ENCODE results near the gene C10orf71.

C10orf71 gene

DNA sequence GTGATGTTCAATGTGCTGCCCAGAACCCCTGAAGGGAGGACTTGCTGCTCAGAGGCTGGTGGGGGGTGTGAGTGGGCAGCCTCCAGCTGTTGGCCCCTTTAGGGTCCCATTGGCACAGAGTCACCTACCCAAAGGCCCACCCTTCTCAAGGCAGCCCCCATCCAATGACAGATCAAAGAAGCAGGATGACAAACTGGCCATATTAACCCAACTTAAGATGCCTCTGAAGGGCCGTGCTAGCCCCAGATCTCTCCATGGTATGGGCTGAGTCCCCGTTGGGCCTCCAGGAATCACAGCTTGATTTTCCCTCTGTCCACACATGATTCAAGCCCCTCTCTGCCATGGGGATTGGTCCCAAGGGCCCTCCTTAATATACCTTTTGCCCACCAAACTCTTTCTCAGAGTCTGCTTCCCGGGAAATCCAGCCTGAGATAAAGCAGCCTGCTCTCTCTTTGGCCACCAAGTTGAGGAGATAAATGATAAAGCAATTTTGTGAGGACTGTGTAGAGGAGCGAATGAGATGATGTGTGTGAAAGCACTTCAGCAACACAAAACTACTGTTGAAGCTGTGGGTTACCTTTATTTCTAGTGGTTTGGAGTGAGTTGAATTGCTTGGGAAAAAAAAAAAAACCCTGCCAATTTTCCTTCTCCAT lies 38.2 kb upstream of the C10orf71 start:
- H3K9ac ChIP-seq (ENCODE audit: low read depth, low read length) = no peak overlapping the region
- H3K4me1 ChIP-seq (ENCODE audit: control insufficient read depth, insufficient read depth, low read length) = no peaks in the 10 kb centered on the region
- H3K9me3 ChIP-seq (ENCODE audit: control insufficient read depth, insufficient read depth, low read length) = no peaks in the 10 kb centered on the region
- H3K36me3 ChIP-seq (ENCODE audit: control insufficient read depth, insufficient read depth, low read length) = no peaks in the 10 kb centered on the region
- H3K27me3 ChIP-seq (ENCODE audit: control insufficient read depth, insufficient read depth, low read length) = peaks cover 2% of the 10 kb centered on the region
- no peak overlapping the region for H3K4me3 ChIP-seq (ENCODE audit: low read depth, low read length)

DNA sequence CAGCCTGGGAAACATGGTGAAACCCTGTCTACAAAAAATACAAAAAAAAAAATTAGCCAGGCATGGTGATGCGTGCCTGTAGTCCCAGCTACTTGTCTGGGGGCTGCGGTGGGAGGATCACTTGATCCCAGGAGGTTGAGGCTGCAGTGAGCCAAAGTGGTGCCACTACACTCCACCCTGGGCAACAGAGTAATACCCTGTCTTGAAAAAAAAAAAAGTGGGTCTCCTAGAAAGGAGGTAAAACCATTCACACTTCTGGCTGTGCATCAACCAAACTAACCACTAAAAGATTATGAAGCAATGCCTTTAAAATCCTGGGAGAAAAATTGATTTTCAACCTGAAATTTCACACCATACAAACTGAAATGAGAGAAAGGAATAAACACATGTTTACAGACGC lies 35.4 kb upstream of the C10orf71 start:
- H3K27me3 ChIP-seq (ENCODE audit: control insufficient read depth, insufficient read depth, low read length) = no peaks in the 10 kb centered on the region

DNA sequence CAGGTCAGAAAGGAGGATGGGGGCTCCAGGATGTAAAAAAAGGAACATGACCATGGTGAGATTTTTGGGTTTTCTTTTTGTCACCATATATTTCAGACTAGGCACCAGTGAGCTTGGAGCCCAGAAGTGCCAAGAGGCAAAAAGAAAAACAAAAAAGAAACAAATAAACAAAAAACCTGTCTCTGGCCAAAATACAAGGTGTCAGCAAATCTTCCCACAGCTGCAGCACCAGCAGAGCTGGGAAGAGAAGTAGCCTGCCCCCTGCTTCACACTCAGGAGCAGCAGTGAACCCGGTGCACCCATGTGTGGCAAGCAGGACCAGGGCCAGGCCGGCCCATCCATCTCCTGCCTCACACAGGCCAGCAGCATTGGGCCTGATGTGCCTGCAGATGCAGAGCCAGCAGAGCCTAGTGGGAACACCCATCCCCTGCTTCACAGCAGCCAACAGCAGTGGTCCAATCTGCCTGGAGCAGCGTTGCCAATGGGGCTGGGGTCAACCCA lies 34.7 kb upstream of the C10orf71 start:
- Histone ChIP-seq H3K27me3 (ENCODE audit: control insufficient read depth, insufficient read depth, low read length) (no peaks in the 10 kb centered on the region), H3K9me3 (ENCODE audit: control insufficient read depth, insufficient read depth, low read length) (no peaks in the 10 kb centered on the region), H3K4me1 (ENCODE audit: control insufficient read depth, insufficient read depth, low read length) (no peaks in the 10 kb centered on the region), H3K9ac (ENCODE audit: low read depth, low read length) (no peak overlapping the region), H3K36me3 (ENCODE audit: control insufficient read depth, insufficient read depth, low read length) (no peaks in the 10 kb centered on the region), H3K4me3 (ENCODE audit: low read depth, low read length) (no peak overlapping the region)

More for the DNA sequence above, 35.4 kb upstream of the C10orf71 start:
- Histone ChIP-seq H3K4me1 (ENCODE audit: control insufficient read depth, insufficient read depth, low read length) (no peaks in the 10 kb centered on the region), H3K36me3 (ENCODE audit: control insufficient read depth, insufficient read depth, low read length) (no peaks in the 10 kb centered on the region), H3K9ac (ENCODE audit: low read depth, low read length) (no peak overlapping the region), H3K4me3 (ENCODE audit: low read depth, low read length) (no peak overlapping the region), H3K9me3 (ENCODE audit: control insufficient read depth, insufficient read depth, low read length) (no peaks in the 10 kb centered on the region)

DNA sequence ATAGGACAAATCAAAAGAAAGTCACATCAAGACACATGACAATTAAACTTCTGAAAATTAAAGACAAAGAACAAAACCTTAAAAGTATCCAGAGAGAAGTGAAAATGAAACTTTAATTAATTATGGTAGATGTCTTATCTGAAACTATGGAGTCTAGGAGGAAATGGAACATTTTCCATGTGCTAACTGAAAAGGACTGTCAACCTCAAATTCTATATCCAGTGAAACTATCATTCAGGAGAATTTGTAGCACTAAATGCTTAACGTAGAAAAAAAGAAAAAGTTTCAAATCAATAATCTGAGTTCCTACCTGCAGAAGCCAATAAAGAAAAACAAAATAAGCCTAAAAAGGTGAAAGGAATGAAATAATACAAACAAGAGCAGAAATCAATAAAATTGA lies 33.1 kb upstream of the C10orf71 start:
- Histone ChIP-seq H3K9me3 (ENCODE audit: control insufficient read depth, insufficient read depth, low read length) (no peaks in the 10 kb centered on the region), H3K27me3 (ENCODE audit: control insufficient read depth, insufficient read depth, low read length) (no peaks in the 10 kb centered on the region), H3K36me3 (ENCODE audit: control insufficient read depth, insufficient read depth, low read length) (no peaks in the 10 kb centered on the region), H3K9ac (ENCODE audit: low read depth, low read length) (no peak overlapping the region), H3K4me1 (ENCODE audit: control insufficient read depth, insufficient read depth, low read length) (no peaks in the 10 kb centered on the region), H3K4me3 (ENCODE audit: low read depth, low read length) (no peak overlapping the region)

DNA sequence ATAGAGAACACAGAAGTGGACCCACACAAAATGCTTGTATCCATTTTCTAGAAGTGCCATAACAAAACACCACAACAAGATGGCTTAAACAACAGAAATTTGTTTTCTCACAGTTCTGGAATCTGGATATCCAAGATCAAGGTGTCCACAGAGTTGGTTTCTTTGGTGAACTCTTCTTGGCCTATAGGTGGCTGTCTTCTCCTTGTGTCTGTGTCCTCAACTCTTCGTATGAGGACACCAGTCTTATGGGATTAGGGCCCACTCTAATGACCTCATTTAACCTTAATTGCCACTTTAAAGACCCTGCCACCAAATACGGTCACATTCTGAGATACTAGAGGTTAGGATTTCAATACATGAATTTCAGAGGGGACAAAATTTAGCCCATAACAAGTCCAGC lies 30.8 kb upstream of the C10orf71 start:
- H3K27me3 ChIP-seq (ENCODE audit: control insufficient read depth, insufficient read depth, low read length) = no peaks in the 10 kb centered on the region
- no peak overlapping the region for H3K9ac ChIP-seq (ENCODE audit: low read depth, low read length)
- H3K36me3 ChIP-seq (ENCODE audit: control insufficient read depth, insufficient read depth, low read length) = no peaks in the 10 kb centered on the region
- H3K4me3 ChIP-seq (ENCODE audit: low read depth, low read length) = no peak overlapping the region
- no peaks in the 10 kb centered on the region for H3K9me3 ChIP-seq (ENCODE audit: control insufficient read depth, insufficient read depth, low read length)
- no peaks in the 10 kb centered on the region for H3K4me1 ChIP-seq (ENCODE audit: control insufficient read depth, insufficient read depth, low read length)

DNA sequence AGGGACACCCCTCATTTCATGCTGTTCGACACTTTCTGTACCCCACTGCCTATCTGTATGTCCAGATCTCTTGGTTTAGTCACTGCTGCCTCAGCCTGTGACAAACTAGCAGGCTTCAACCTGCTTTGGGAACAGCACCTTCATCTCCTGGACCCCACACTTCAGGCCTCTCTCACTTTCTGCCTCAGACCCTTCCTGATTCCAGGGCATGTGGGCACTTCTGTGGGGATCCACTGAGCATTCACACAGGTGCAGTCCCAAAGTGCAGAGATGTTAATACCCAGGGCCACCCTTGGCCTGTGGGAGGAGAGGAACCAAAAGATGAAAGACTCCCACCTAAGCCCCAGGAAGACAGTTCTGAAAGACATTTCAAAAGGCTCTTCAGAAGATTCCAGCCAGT lies 29.4 kb upstream of the C10orf71 start:
- H3K4me1 ChIP-seq (ENCODE audit: control insufficient read depth, insufficient read depth, low read length) = no peaks in the 10 kb centered on the region
- H3K27me3 ChIP-seq (ENCODE audit: control insufficient read depth, insufficient read depth, low read length) = no peaks in the 10 kb centered on the region
- no peak overlapping the region for H3K9ac ChIP-seq (ENCODE audit: low read depth, low read length)
- H3K9me3 ChIP-seq (ENCODE audit: control insufficient read depth, insufficient read depth, low read length) = no peaks in the 10 kb centered on the region
- no peaks in the 10 kb centered on the region for H3K36me3 ChIP-seq (ENCODE audit: control insufficient read depth, insufficient read depth, low read length)
- no peak overlapping the region for H3K4me3 ChIP-seq (ENCODE audit: low read depth, low read length)

DNA sequence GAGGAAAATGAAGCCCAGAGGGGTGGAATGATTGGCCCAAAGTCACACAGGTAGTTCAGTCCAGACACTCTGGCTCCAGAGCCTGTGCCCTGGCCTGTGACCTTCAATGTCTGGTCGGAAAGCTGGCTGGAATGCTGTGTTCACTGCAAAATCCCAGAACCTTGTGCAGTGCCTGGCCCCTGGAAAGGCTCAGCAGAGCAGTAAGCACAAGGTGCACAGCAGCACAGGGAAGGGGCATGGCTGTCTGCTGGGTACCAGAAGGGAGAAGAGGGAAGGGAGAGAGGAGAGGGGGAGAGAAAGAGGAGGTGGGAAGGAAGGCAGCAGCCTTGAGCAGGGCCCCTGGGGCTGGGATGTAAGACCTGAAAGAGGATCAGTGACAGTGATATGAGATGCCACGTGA lies 28.4 kb upstream of the C10orf71 start:
- H3K4me3 ChIP-seq (ENCODE audit: low read depth, low read length) = no peak overlapping the region
- H3K9ac ChIP-seq (ENCODE audit: low read depth, low read length) = no peak overlapping the region
- no peaks in the 10 kb centered on the region for H3K4me1 ChIP-seq (ENCODE audit: control insufficient read depth, insufficient read depth, low read length)
- H3K36me3 ChIP-seq (ENCODE audit: control insufficient read depth, insufficient read depth, low read length) = no peaks in the 10 kb centered on the region
- H3K9me3 ChIP-seq (ENCODE audit: control insufficient read depth, insufficient read depth, low read length) = no peaks in the 10 kb centered on the region
- H3K27me3 ChIP-seq (ENCODE audit: control insufficient read depth, insufficient read depth, low read length) = no peaks in the 10 kb centered on the region

DNA sequence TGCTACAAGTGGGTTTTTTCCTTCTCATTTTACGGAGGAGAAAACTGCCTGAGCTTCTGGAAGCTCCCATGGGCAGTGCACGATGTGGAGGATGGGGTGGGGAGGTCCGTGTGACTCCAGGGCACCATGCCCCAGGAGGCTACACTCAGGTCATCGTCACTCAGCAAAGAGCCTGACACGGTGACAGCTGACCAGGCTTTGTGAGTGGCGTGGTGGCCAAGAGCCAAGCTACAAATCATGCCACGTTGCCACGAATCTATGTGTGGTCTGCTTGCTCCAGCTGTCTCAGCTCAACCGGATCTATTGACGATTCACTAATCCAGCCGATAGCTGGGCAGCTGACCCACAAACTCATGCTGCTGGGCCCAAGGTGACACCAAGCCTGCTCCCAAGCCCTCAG lies 27.6 kb upstream of the C10orf71 start:
- Histone ChIP-seq H3K36me3 (ENCODE audit: control insufficient read depth, insufficient read depth, low read length) (no peaks in the 10 kb centered on the region), H3K4me1 (ENCODE audit: control insufficient read depth, insufficient read depth, low read length) (no peaks in the 10 kb centered on the region), H3K4me3 (ENCODE audit: low read depth, low read length) (no peak overlapping the region), H3K9me3 (ENCODE audit: control insufficient read depth, insufficient read depth, low read length) (no peaks in the 10 kb centered on the region), H3K9ac (ENCODE audit: low read depth, low read length) (no peak overlapping the region), H3K27me3 (ENCODE audit: control insufficient read depth, insufficient read depth, low read length) (no peaks in the 10 kb centered on the region)

DNA sequence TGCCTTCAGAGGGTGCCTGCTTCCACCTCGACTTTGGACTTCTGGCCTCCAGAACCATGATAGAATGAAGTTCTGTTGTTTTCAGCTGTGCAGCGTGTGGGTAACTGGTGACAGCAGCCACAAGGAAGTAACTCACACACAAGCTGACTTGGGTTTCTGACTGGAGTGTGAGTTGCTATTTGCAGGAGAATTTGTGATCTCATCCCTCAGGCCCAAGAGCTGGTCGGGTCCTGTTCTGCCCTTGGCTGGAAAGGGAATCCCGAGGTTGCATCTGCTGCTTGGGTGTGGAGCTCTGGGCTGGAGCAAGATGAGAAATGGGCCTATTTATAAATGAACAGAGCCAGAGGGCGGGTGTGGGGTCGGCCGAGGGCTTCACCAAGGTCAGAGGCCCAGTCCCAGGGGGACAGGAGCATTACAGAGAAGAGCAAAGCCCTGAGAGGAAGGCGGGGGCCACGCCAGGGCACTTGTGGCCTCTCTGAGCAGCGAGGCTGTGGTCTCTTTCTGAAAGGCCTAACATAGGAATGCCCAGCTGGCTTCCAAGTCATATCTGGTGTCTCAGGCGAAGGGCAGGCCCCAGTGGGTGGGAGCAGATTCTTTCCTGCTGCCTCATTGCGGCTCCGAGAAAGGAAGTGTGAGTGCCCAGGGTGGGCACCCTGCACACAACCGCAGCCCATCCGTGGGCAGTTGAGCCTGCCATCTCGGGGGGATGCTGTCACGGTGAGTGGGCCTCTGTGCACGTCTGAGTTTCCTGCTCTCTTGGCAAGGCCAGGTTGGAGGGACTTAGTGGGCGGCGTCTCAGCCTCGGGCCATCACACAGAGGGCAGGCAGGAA lies 26.5 kb upstream of the C10orf71 start:
- Histone ChIP-seq H3K9me3 (ENCODE audit: control insufficient read depth, insufficient read depth, low read length) (no peaks in the 10 kb centered on the region), H3K4me1 (ENCODE audit: control insufficient read depth, insufficient read depth, low read length) (no peaks in the 10 kb centered on the region), H3K9ac (ENCODE audit: low read depth, low read length) (no peak overlapping the region), H3K27me3 (ENCODE audit: control insufficient read depth, insufficient read depth, low read length) (no peaks in the 10 kb centered on the region), H3K36me3 (ENCODE audit: control insufficient read depth, insufficient read depth, low read length) (no peaks in the 10 kb centered on the region), H3K4me3 (ENCODE audit: low read depth, low read length) (no peak overlapping the region)

DNA sequence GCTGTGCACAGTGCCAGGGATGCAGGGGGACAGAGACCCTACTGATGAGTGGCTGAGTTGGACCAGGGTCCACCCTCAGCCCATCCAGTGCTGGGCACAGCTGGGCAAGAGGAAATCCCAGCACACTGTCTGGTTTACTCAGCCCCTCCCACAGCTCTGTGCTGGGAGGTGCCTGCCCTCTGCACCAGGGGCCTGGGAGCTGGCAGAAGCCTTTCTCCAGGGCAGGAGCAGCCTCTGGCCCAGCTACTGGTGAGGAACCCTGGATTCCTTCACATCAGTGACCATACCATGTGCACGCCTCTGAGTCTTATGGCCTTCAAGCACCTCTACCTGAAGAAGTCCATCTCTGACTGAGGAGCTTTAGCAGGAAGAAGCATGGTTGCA lies 25.9 kb upstream of the C10orf71 start:
- H3K9ac ChIP-seq (ENCODE audit: low read depth, low read length) = no peak overlapping the region

DNA sequence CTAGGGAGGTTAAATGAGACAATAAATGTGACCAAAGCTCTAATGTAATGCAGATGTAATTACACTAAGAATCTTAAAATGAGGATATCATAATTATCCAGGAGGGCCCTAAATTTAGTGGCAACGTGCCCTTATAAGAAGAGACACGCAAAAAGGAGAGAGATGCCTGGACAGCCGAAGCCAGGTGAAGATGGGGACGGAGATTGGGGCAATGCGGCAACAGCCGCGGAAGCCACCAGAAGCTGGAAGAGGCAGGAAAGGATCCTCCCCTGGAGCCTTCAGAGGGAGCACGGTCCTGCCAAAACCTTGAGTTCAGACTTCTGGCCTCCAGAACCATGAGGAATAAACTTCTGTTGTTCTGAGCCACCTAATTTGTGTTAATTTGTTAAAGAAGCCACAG lies 25.3 kb upstream of the C10orf71 start:
- no peaks in the 10 kb centered on the region for H3K9me3 ChIP-seq (ENCODE audit: control insufficient read depth, insufficient read depth, low read length)
- no peak overlapping the region for H3K4me3 ChIP-seq (ENCODE audit: low read depth, low read length)
- no peaks in the 10 kb centered on the region for H3K4me1 ChIP-seq (ENCODE audit: control insufficient read depth, insufficient read depth, low read length)
- H3K9ac ChIP-seq (ENCODE audit: low read depth, low read length) = no peak overlapping the region
- H3K27me3 ChIP-seq (ENCODE audit: control insufficient read depth, insufficient read depth, low read length) = no peaks in the 10 kb centered on the region
- H3K36me3 ChIP-seq (ENCODE audit: control insufficient read depth, insufficient read depth, low read length) = no peaks in the 10 kb centered on the region

More for the DNA sequence above, 25.9 kb upstream of the C10orf71 start:
- Histone ChIP-seq H3K4me3 (ENCODE audit: low read depth, low read length) (no peak overlapping the region), H3K36me3 (ENCODE audit: control insufficient read depth, insufficient read depth, low read length) (no peaks in the 10 kb centered on the region), H3K4me1 (ENCODE audit: control insufficient read depth, insufficient read depth, low read length) (no peaks in the 10 kb centered on the region), H3K9me3 (ENCODE audit: control insufficient read depth, insufficient read depth, low read length) (no peaks in the 10 kb centered on the region), H3K27me3 (ENCODE audit: control insufficient read depth, insufficient read depth, low read length) (no peaks in the 10 kb centered on the region)

DNA sequence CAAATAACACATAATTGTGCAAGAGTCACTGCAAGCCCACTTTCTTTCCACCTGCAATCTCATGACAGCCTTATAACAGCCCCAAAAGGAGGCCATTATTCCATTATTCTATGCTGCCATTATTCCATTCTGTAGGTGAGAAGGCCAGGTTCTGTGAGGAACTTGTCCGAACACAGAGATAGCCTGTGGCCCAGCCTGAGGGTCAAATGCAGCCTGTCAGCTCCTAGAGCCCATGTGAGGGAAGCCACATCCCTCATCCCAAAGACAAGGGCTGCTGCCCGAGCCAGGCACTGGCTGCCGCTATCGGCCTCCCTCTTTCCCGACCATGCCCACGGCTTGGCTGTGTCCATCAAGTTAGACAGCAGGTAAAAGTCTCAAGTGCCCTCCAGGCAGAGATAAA lies 24.1 kb upstream of the C10orf71 start:
- H3K9me3 ChIP-seq (ENCODE audit: control insufficient read depth, insufficient read depth, low read length) = no peaks in the 10 kb centered on the region
- no peaks in the 10 kb centered on the region for H3K4me1 ChIP-seq (ENCODE audit: control insufficient read depth, insufficient read depth, low read length)
- no peaks in the 10 kb centered on the region for H3K36me3 ChIP-seq (ENCODE audit: control insufficient read depth, insufficient read depth, low read length)
- no peak overlapping the region for H3K4me3 ChIP-seq (ENCODE audit: low read depth, low read length)
- no peaks in the 10 kb centered on the region for H3K27me3 ChIP-seq (ENCODE audit: control insufficient read depth, insufficient read depth, low read length)
- H3K9ac ChIP-seq (ENCODE audit: low read depth, low read length) = no peak overlapping the region
